ENCODE data around the gene CTRL. TPM values are rescaled to one million over a fixed set of nuclear protein-coding genes. Genes with fewer than 3 reads are reported as not detected.

Gene CTRL
- total RNA-seq, 2 donors from 2014 or later, result 4.0 to 6.1 TPM

DNA sequence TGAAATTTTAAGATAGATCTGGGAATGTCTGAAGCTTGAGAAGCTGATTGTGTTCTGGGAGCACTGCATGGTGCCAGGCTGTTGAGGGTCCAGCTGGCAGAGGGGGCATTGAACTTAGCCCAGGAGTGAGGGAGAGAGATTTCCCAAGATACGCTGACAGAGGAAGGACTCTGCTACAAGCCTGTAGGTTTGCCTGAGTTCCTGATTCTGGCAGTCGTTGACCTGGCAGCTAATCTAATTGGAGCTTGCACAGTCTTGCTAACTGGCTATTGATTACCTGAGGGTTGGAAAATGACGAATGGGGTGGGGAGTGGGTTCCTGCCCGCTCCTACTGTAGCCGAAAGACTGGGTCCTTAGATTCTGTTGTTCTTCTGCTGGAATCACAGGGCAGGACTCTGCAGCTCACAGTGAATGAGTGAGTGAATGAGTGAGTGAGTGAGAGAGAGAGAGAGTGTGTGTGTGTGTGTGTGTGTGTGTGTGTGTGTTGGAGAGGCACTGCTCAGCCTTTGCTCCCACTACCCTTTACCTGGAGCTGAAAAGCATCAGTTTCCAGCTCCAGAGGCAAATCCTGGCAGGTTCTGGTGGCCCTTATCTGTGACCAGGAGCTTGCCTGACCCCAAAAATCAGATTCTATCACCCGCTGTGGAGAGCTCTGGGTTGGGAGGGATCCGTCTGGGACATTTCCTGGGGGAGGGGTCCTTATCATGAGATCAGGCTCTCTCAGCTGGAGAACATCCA, 16.7 kb downstream of the CTRL start:
- ATAC-seq (replicated peaks), result no peak
- H3K27me3 Mint-ChIP-seq, result no peaks in the 10 kb centered on the region
- peaks cover 13% of the 10 kb centered on the region for H3K4me1 Mint-ChIP-seq
- peak overlapping the region; percentile 27 for H3K27ac Mint-ChIP-seq
- H3K4me3 Mint-ChIP-seq, result no peak overlapping the region
- H3K9me3 Mint-ChIP-seq, result no peaks in the 10 kb centered on the region
- peaks cover 12% of the 10 kb centered on the region for H3K36me3 Mint-ChIP-seq (ENCODE audit: low read depth)

- Mint-ChIP-seq H3K4me3 (no peak overlapping the region), H3K27ac (peak overlapping the region; percentile 41)
These were observed 21.5 kb downstream of the CTRL start for GRCh38 chr16:67910158-67910557.

DNA sequence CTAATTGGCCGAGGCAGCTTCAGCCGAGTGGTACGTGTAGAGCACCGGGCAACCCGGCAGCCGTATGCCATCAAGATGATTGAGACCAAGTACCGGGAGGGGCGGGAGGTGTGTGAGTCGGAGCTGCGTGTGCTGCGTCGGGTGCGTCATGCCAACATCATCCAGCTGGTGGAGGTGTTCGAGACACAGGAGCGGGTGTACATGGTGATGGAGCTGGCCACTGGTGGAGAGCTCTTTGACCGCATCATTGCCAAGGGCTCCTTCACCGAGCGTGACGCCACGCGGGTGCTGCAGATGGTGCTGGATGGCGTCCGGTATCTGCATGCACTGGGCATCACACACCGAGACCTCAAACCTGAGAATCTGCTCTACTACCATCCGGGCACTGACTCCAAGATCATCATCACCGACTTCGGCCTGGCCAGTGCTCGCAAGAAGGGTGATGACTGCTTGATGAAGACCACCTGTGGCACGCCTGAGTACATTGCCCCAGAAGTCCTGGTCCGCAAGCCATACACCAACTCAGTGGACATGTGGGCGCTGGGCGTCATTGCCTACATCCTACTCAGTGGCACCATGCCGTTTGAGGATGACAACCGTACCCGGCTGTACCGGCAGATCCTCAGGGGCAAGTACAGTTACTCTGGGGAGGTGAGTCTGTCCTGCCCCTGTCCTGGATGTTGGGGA, 22.5 kb downstream of the CTRL start:
- Mint-ChIP-seq H3K9me3 (no peaks in the 10 kb centered on the region), H3K4me1 (peaks cover 12% of the 10 kb centered on the region), H3K36me3 (ENCODE audit: low read depth) (peaks cover 8% of the 10 kb centered on the region), H3K27me3 (no peaks in the 10 kb centered on the region), H3K27ac (peak overlapping the region; percentile 41), H3K4me3 (no peak overlapping the region)
- no peak for ATAC-seq (replicated peaks)

More at GRCh38 chr16:67910158-67910557, 21.5 kb downstream of the CTRL start:
- Mint-ChIP-seq H3K4me1 (peaks cover 9% of the 10 kb centered on the region), H3K9me3 (no peaks in the 10 kb centered on the region), H3K36me3 (ENCODE audit: low read depth) (peaks cover 8% of the 10 kb centered on the region), H3K27me3 (no peaks in the 10 kb centered on the region)
- peak; percentile 74 for ATAC-seq (replicated peaks)

- Mint-ChIP-seq H3K9me3 (no peaks in the 10 kb centered on the region), H3K27ac (peak overlapping the region; percentile 73), H3K36me3 (ENCODE audit: low read depth) (peaks cover 21% of the 10 kb centered on the region), H3K4me3 (no peak overlapping the region), H3K4me1 (peaks cover 12% of the 10 kb centered on the region), H3K27me3 (no peaks in the 10 kb centered on the region)
- ATAC-seq (replicated peaks), result no peak
These were observed 24.1 kb downstream of the CTRL start for GRCh38 chr16:67907397-67908180.

DNA sequence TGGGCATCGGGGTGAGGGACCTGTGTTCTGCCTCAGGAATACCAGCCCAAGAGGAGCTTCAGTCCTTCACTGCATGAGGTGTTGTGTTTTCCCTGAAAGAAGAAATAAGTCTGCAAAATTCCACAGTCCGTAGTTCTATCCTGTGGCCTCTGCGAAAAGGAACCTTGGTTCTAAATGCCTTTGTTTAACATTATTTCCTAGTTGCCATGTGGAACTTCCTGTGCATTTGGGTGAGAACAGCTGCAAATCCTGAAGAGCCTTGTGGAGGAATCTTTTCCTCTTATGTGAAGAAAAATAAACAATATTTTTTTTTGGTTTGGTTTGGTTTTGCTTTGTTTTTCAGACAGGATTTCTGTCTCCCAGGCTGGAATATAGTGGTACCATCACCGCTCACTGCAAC, 28.8 kb downstream of the CTRL start:
- Mint-ChIP-seq H3K36me3 (ENCODE audit: low read depth) (peaks cover 13% of the 10 kb centered on the region), H3K27ac (peak overlapping the region; percentile 35), H3K9me3 (no peaks in the 10 kb centered on the region), H3K4me3 (no peak overlapping the region), H3K27me3 (no peaks in the 10 kb centered on the region), H3K4me1 (peaks cover 10% of the 10 kb centered on the region)
- ATAC-seq (replicated peaks), result no peak

DNA sequence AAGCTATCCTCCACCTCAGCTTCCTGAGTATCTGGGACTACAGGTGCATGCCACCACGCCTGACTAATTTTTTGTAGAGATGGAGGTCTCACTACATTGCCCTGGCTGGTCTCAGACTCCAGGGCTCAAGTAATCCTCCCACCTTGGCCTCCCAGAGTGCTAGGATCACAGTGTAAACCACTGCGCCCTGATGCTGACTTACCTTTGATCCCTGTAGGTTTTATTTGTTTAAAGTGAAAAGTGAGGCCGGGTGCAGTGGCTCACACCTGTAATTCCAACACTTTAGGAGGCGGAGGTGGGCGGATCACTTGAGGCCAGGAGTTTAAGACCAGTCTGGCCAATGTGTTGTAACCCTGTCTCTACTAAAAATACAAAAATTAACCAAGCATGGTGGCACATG, 29.9 kb downstream of the CTRL start:
- Mint-ChIP-seq H3K4me1 (peaks cover 15% of the 10 kb centered on the region), H3K27me3 (no peaks in the 10 kb centered on the region), H3K27ac (no peak overlapping the region), H3K4me3 (no peak overlapping the region), H3K9me3 (no peaks in the 10 kb centered on the region), H3K36me3 (ENCODE audit: low read depth) (peaks cover 13% of the 10 kb centered on the region)
- ATAC-seq (replicated peaks), result no peak

DNA sequence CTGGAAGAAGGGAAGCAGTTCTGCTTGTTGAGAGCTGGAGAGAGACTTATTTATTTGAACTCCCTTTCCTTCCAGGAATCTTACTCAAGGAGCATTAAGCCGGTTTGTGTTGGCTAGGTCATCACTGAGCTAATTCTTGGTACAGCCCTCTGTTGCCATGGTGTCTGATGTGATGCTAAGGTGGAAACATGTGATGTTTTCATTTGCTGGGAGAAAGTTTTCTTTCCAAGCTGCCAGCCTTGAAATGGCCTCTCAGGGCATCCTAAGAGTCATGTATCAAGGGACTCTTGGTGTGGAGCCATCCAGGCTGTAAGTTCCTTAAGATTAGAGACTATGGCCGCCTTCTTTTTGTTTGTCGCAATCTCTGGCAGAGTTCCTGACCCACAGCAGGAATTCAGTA, 34.4 kb downstream of the CTRL start:
- Mint-ChIP-seq H3K36me3 (ENCODE audit: low read depth) (no peaks in the 10 kb centered on the region), H3K4me1 (peaks cover 26% of the 10 kb centered on the region), H3K27ac (no peak overlapping the region), H3K9me3 (no peaks in the 10 kb centered on the region), H3K27me3 (no peaks in the 10 kb centered on the region), H3K4me3 (no peak overlapping the region)
- no peak for ATAC-seq (replicated peaks)

- Mint-ChIP-seq H3K4me1 (peaks cover 22% of the 10 kb centered on the region), H3K27me3 (no peaks in the 10 kb centered on the region), H3K4me3 (peak overlapping the region; percentile 95), H3K36me3 (ENCODE audit: low read depth) (no peaks in the 10 kb centered on the region), H3K27ac (peak overlapping the region; percentile 96), H3K9me3 (no peaks in the 10 kb centered on the region)
- ATAC-seq (replicated peaks), result no peak
These were observed 37.8 kb downstream of the CTRL start for GRCh38 chr16:67893743-67894399.

GRCh38 chr16:67892899-67893742, 38.5 kb downstream of the CTRL start, which contains the start of gene PSKH1:
TSS of gene PSKH1 (plus strand) at chr16:67893254. CDS start at chr16:67908750, 15,496 bp downstream.
- peak within 1 kb of the TSS; percentile 96 for H3K27ac Mint-ChIP-seq
- no peaks in the 10 kb centered on the region for H3K36me3 Mint-ChIP-seq (ENCODE audit: low read depth)
- H3K4me3 Mint-ChIP-seq, result peak within 1 kb of the TSS; percentile 95
- no peaks in the 10 kb centered on the region for H3K27me3 Mint-ChIP-seq
- peak; percentile 100 for ATAC-seq (replicated peaks)
- H3K9me3 Mint-ChIP-seq, result no peaks in the 10 kb centered on the region
- H3K4me1 Mint-ChIP-seq, result peaks cover 22% of the 10 kb centered on the region

- Mint-ChIP-seq H3K36me3 (ENCODE audit: low read depth) (no peaks in the 10 kb centered on the region), H3K27me3 (no peaks in the 10 kb centered on the region), H3K9me3 (no peaks in the 10 kb centered on the region), H3K27ac (peak overlapping the region; percentile 94), H3K4me3 (peak overlapping the region; percentile 95), H3K4me1 (peaks cover 22% of the 10 kb centered on the region)
- no peak for ATAC-seq (replicated peaks)
These were observed 39.3 kb downstream of the CTRL start for GRCh38 chr16:67892375-67892774.

- H3K27ac Mint-ChIP-seq, result no peak overlapping the region
- H3K27me3 Mint-ChIP-seq, result no peaks in the 10 kb centered on the region
- H3K4me1 Mint-ChIP-seq, result peaks cover 6% of the 10 kb centered on the region
- no peak overlapping the region for H3K4me3 Mint-ChIP-seq
- no peak for ATAC-seq (replicated peaks)
- H3K9me3 Mint-ChIP-seq, result no peaks in the 10 kb centered on the region
- peaks cover 20% of the 10 kb centered on the region for H3K36me3 Mint-ChIP-seq (ENCODE audit: low read depth)
These were observed 43.3 kb downstream of the CTRL start for GRCh38 chr16:67888331-67888730.

DNA sequence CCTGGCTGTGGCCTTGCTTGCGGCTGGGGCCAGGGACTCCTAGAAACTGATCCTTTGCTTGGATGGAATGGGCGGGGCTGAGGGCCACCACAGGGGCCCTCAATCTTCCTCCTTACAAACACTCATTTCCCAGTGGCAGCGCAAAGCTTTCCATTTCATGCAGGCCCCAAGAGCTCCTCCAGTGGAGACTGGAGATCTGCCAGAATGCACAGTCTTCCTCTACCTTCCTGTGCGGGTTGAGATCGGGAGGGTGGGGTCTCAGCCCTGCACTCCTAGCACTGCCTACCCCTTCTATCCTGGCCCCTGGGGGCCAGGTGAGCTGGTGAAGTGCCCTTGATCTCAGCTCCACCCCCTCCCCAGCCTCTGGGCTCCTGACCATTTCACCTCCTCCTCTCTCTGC, 45.3 kb downstream of the CTRL start:
- Mint-ChIP-seq H3K27ac (no peak overlapping the region), H3K27me3 (no peaks in the 10 kb centered on the region), H3K4me1 (no peaks in the 10 kb centered on the region), H3K4me3 (no peak overlapping the region), H3K9me3 (no peaks in the 10 kb centered on the region), H3K36me3 (ENCODE audit: low read depth) (peaks cover 35% of the 10 kb centered on the region)
- ATAC-seq (replicated peaks), result no peak

GRCh38 chr16:67885976-67886375, 45.7 kb downstream of the CTRL start:
- no peaks in the 10 kb centered on the region for H3K9me3 Mint-ChIP-seq

More at GRCh38 chr16:67885976-67886375, 45.7 kb downstream of the CTRL start:
- ATAC-seq (replicated peaks), result no peak
- peaks cover 39% of the 10 kb centered on the region for H3K36me3 Mint-ChIP-seq (ENCODE audit: low read depth)
- no peaks in the 10 kb centered on the region for H3K27me3 Mint-ChIP-seq
- no peak overlapping the region for H3K27ac Mint-ChIP-seq
- no peaks in the 10 kb centered on the region for H3K4me1 Mint-ChIP-seq
- H3K4me3 Mint-ChIP-seq, result no peak overlapping the region

Measured in activated T-helper 17 cell treated with anti-CD3 and anti-CD28 coated beads, Interleukin-2, amount 50 U/mL, for 72 hours (primary cell).